ENCODE measurements around the gene KLK4.
A peak's percentile ranks its signal among the peaks of the same experiment; 100 is the strongest.

KLK4 gene

GRCh38 chr19:50878851-50879250 lies 32.3 kb downstream of the KLK4 start:
- no peak for DNase-seq

- no peak for DNase-seq
These were observed 33.9 kb downstream of the KLK4 start for GRCh38 chr19:50877338-50877737.

- DNase-seq = no peak
These were observed 34.7 kb downstream of the KLK4 start for GRCh38 chr19:50876456-50876855.

- no peak for DNase-seq
These were observed 35.3 kb downstream of the KLK4 start for GRCh38 chr19:50875795-50876422.

GRCh38 chr19:50874211-50874610 lies 37.0 kb downstream of the KLK4 start:
- DNase-seq = no peak

GRCh38 chr19:50873056-50873455 lies 38.1 kb downstream of the KLK4 start, which contains the start of gene KLK2:
TSS of gene KLK2 (plus strand) at chr19:50873439. CDS start at chr19:50873474, 35 bp downstream.
- no peak for DNase-seq

GRCh38 chr19:50870417-50871089 lies 40.6 kb downstream of the KLK4 start:
- DNase-seq = peak in 1 of 5 donors; percentile 14

- DNase-seq = no peak
These were observed 41.7 kb downstream of the KLK4 start for GRCh38 chr19:50869479-50869878.

- DNase-seq = no peak
These were observed 49.5 kb downstream of the KLK4 start for GRCh38 chr19:50861496-50862286.

- no peak for DNase-seq
These were observed 50.2 kb downstream of the KLK4 start for GRCh38 chr19:50861010-50861409.

GRCh38 chr19:50859849-50860248 lies 51.3 kb downstream of the KLK4 start:
- no peak for DNase-seq

- DNase-seq = no peak
These were observed 52.3 kb downstream of the KLK4 start for GRCh38 chr19:50858886-50859285.

- no peak for DNase-seq
These were observed 53.8 kb downstream of the KLK4 start for GRCh38 chr19:50857366-50857765.
